ENCODE data around the gene FREY1.

FREY1 gene

GRCh38 chr11:45906965-45907611 is at the start of gene FREY1:
Gene FREY1 (minus strand): TSS chr11:45907271. CDS start chr11:45907245, 26 bp downstream.
- Histone ChIP-seq H3K27me3 (ENCODE audit: control insufficient read depth, insufficient read depth, low read length) (no peaks in the 10 kb centered on the region), H3K9ac (ENCODE audit: low read length) (no peak within 1 kb of the TSS), H3K4me3 (ENCODE audit: low read length) (no peak within 1 kb of the TSS), H3K4me1 (ENCODE audit: control insufficient read depth, insufficient read depth, low read length) (peaks cover 17% of the 10 kb centered on the region), H3K36me3 (ENCODE audit: control insufficient read depth, insufficient read depth, low read length) (no peaks in the 10 kb centered on the region), H3K9me3 (ENCODE audit: control insufficient read depth, low read length) (no peaks in the 10 kb centered on the region)

DNA sequence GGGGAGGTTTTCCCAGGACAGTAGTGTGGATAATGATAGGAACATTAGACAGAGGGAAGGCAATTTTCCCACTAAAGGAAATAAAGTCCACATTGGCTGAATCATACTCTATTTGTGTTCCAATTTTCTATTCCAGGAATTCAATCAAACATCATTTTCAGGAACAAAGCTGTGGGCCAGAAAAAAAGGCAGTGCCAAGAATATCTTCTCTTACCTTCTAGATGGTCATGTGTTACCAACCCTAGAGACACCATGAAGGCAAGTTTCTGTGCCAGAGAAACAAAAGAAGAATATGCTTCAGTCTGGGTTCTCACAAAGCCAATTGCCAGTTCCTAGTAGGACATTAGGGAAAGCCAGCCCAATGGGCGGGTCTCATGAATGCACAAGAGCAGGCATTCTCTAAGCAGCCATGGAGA is 42.9 kb upstream of the FREY1 start:
- Histone ChIP-seq H3K27me3 (ENCODE audit: control insufficient read depth, insufficient read depth, low read length) (no peaks in the 10 kb centered on the region), H3K36me3 (ENCODE audit: control insufficient read depth, insufficient read depth, low read length) (no peaks in the 10 kb centered on the region), H3K9me3 (ENCODE audit: control insufficient read depth, low read length) (no peaks in the 10 kb centered on the region), H3K4me3 (ENCODE audit: low read length) (no peak overlapping the region), H3K9ac (ENCODE audit: low read length) (no peak overlapping the region), H3K4me1 (ENCODE audit: control insufficient read depth, insufficient read depth, low read length) (no peaks in the 10 kb centered on the region)

- Histone ChIP-seq H3K9ac (ENCODE audit: low read length) (no peak overlapping the region), H3K4me1 (ENCODE audit: control insufficient read depth, insufficient read depth, low read length) (no peaks in the 10 kb centered on the region), H3K4me3 (ENCODE audit: low read length) (no peak overlapping the region), H3K27me3 (ENCODE audit: control insufficient read depth, insufficient read depth, low read length) (no peaks in the 10 kb centered on the region), H3K9me3 (ENCODE audit: control insufficient read depth, low read length) (no peaks in the 10 kb centered on the region), H3K36me3 (ENCODE audit: control insufficient read depth, insufficient read depth, low read length) (no peaks in the 10 kb centered on the region)
Observed at GRCh38 chr11:45948356-45948755, 41.3 kb upstream of the FREY1 start.

DNA sequence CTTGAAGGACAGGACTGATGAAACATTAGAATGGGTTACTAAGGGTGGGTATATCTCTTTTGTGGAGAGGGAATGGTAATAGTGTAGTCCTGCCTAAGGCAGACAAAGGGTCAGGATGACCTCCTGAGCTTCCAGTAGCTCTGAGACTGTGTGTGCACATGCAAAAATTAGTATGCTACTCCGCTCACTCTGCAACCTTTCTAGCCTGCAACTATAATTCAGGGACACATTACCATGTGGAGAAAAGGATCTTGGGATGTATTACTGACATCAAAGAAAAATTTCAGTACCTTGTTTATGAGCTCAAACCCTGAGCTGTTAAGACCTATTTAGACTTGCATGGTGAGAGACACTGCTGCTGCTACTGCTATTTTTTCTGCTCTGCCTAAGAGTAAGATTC is 40.8 kb upstream of the FREY1 start:
- Histone ChIP-seq H3K36me3 (ENCODE audit: control insufficient read depth, insufficient read depth, low read length) (no peaks in the 10 kb centered on the region), H3K4me3 (ENCODE audit: low read length) (no peak overlapping the region), H3K9me3 (ENCODE audit: control insufficient read depth, low read length) (no peaks in the 10 kb centered on the region), H3K4me1 (ENCODE audit: control insufficient read depth, insufficient read depth, low read length) (no peaks in the 10 kb centered on the region), H3K27me3 (ENCODE audit: control insufficient read depth, insufficient read depth, low read length) (no peaks in the 10 kb centered on the region), H3K9ac (ENCODE audit: low read length) (no peak overlapping the region)

GRCh38 chr11:45945397-45945999 is 38.4 kb upstream of the FREY1 start:
- no peaks in the 10 kb centered on the region for H3K9me3 ChIP-seq (ENCODE audit: control insufficient read depth, low read length)
- H3K4me1 ChIP-seq (ENCODE audit: control insufficient read depth, insufficient read depth, low read length): no peaks in the 10 kb centered on the region
- no peaks in the 10 kb centered on the region for H3K27me3 ChIP-seq (ENCODE audit: control insufficient read depth, insufficient read depth, low read length)
- no peaks in the 10 kb centered on the region for H3K36me3 ChIP-seq (ENCODE audit: control insufficient read depth, insufficient read depth, low read length)
- H3K4me3 ChIP-seq (ENCODE audit: low read length): no peak overlapping the region
- no peak overlapping the region for H3K9ac ChIP-seq (ENCODE audit: low read length)

DNA sequence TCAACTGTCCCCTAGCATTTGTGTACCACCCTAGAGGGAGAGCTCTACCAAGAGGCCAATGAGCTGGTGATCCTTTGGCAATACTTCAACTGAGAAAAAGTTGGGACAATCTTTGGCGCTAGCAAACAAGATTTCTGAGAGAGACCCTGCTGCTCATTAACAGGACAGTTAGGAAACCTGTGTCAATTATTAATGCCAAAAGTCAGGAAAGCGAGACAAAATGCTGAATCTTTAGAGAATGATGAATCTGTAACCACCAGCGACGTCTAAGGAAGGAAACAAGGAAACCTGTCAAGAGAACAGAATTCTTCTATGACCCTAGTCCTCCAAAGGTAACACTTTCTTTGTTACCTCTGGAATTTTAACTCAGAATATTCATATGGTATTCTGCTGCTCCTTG is 35.3 kb upstream of the FREY1 start:
- H3K9me3 ChIP-seq (ENCODE audit: control insufficient read depth, low read length): no peaks in the 10 kb centered on the region
- peaks cover 4% of the 10 kb centered on the region for H3K36me3 ChIP-seq (ENCODE audit: control insufficient read depth, insufficient read depth, low read length)
- H3K27me3 ChIP-seq (ENCODE audit: control insufficient read depth, insufficient read depth, low read length): no peaks in the 10 kb centered on the region
- no peak overlapping the region for H3K9ac ChIP-seq (ENCODE audit: low read length)
- no peaks in the 10 kb centered on the region for H3K4me1 ChIP-seq (ENCODE audit: control insufficient read depth, insufficient read depth, low read length)
- no peak overlapping the region for H3K4me3 ChIP-seq (ENCODE audit: low read length)

DNA sequence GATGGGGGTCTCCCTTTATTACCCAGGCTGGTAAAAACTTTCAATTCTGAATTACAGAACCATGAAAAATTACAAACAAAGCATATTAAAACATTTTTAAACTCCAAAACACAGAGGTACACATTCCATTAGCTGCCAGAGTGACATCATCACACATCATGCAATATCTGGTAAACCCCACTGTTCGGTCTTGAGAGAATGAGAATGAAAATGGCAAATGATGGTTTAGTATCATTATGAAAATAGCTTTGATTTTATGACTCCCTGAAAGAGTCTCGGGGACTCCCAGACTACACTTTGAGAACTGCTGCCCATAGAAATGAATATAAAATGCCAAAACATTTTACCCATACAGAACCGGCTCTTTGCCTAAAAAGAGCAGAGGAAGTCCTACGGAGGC is 34.2 kb upstream of the FREY1 start:
- Histone ChIP-seq H3K36me3 (ENCODE audit: control insufficient read depth, insufficient read depth, low read length) (peaks cover 4% of the 10 kb centered on the region), H3K9me3 (ENCODE audit: control insufficient read depth, low read length) (no peaks in the 10 kb centered on the region)

DNA sequence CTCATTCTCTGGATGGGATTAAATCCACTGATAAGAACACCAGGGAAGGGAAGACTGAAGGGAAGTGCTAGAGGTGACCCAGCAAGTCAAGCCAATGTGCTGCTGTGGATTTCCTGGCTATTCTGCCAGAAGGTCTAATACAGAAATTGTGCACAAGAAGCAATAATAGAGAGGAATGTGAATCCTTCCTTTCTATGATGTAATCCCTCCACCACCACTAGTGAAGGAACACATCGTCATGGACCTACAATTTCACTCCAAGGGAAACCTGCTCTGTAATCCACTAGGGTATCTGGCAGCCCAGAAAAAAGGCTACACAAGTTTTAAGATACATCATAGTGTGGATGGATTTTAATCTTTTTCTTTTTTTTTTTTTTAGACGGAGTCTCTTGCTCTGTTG is 32.8 kb upstream of the FREY1 start:
- Histone ChIP-seq H3K27me3 (ENCODE audit: control insufficient read depth, insufficient read depth, low read length) (no peaks in the 10 kb centered on the region), H3K4me1 (ENCODE audit: control insufficient read depth, insufficient read depth, low read length) (no peaks in the 10 kb centered on the region), H3K9ac (ENCODE audit: low read length) (no peak overlapping the region), H3K36me3 (ENCODE audit: control insufficient read depth, insufficient read depth, low read length) (peaks cover 10% of the 10 kb centered on the region), H3K9me3 (ENCODE audit: control insufficient read depth, low read length) (no peaks in the 10 kb centered on the region), H3K4me3 (ENCODE audit: low read length) (no peak overlapping the region)

More for the DNA sequence above, 34.2 kb upstream of the FREY1 start:
- Histone ChIP-seq H3K4me1 (ENCODE audit: control insufficient read depth, insufficient read depth, low read length) (no peaks in the 10 kb centered on the region), H3K4me3 (ENCODE audit: low read length) (no peak overlapping the region), H3K27me3 (ENCODE audit: control insufficient read depth, insufficient read depth, low read length) (no peaks in the 10 kb centered on the region), H3K9ac (ENCODE audit: low read length) (no peak overlapping the region)

- H3K4me1 ChIP-seq (ENCODE audit: control insufficient read depth, insufficient read depth, low read length): no peaks in the 10 kb centered on the region
- no peak overlapping the region for H3K4me3 ChIP-seq (ENCODE audit: low read length)
- peaks cover 12% of the 10 kb centered on the region for H3K36me3 ChIP-seq (ENCODE audit: control insufficient read depth, insufficient read depth, low read length)
- H3K9me3 ChIP-seq (ENCODE audit: control insufficient read depth, low read length): no peaks in the 10 kb centered on the region
- H3K27me3 ChIP-seq (ENCODE audit: control insufficient read depth, insufficient read depth, low read length): no peaks in the 10 kb centered on the region
- H3K9ac ChIP-seq (ENCODE audit: low read length): no peak overlapping the region
Observed at GRCh38 chr11:45937916-45938315, 30.8 kb upstream of the FREY1 start.

DNA sequence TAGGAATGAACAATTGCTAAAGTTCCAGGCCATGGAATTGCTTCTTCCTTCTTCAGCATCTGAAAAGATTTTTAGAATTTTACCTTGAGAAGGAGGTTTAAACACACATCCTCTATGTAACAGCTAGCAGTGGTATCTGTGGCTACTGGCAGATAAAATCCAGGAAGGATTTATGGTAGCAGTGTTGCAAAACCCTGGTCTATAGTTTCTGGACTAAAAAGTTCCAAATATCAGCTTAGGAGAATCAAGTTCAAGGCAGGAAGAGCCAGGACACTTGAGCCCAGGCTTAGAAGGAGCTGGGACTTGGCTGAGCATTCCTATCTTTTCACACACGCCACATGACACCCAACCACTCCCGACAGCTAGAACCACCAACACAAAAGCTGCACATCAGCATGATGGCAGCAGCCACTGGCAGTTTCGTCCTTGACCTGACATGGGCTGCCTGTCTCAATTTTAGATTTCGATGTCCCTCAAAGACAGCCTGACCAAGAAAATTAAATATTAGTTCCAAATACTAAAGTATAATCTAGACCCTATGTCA is 29.5 kb upstream of the FREY1 start:
- no peak overlapping the region for H3K4me3 ChIP-seq (ENCODE audit: low read length)
- H3K36me3 ChIP-seq (ENCODE audit: control insufficient read depth, insufficient read depth, low read length): peaks cover 12% of the 10 kb centered on the region
- no peaks in the 10 kb centered on the region for H3K9me3 ChIP-seq (ENCODE audit: control insufficient read depth, low read length)
- no peaks in the 10 kb centered on the region for H3K4me1 ChIP-seq (ENCODE audit: control insufficient read depth, insufficient read depth, low read length)
- no peak overlapping the region for H3K9ac ChIP-seq (ENCODE audit: low read length)
- H3K27me3 ChIP-seq (ENCODE audit: control insufficient read depth, insufficient read depth, low read length): no peaks in the 10 kb centered on the region

DNA sequence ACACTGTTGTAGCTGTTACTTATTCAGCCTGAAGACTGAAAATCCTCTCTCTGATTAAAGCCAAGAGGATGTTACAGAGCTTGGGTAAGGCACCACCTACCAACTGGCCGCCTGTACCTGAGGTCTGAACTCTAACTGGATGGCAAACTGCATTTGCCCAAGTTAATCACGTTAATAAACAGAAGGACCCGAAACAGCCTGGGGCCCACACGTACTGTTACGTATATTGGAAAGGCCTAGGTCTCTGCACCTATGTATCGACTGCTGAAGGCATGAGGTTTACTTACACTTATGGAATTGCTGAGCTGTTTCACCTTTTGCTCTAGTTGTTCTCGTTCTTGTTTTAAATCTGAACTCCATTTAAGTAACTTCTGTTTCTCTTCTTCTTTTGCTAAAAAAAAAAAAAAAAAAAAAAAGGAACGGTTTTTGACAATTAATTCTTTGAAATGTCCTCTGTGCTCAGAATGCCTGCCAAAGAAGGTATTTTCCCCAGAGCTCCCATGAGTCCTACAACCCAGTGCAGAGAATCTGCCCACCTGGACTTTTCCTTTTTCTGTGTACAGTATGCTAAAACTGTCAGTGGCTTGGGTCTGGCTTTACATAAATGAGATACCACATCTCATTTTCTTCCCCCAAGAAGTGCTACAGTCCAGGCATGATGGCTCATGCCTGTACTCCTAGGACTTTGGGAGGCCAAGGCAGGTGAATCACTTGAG is 28.4 kb upstream of the FREY1 start:
- Histone ChIP-seq H3K9ac (ENCODE audit: low read length) (no peak overlapping the region), H3K36me3 (ENCODE audit: control insufficient read depth, insufficient read depth, low read length) (peaks cover 12% of the 10 kb centered on the region), H3K9me3 (ENCODE audit: control insufficient read depth, low read length) (no peaks in the 10 kb centered on the region), H3K4me3 (ENCODE audit: low read length) (no peak overlapping the region), H3K4me1 (ENCODE audit: control insufficient read depth, insufficient read depth, low read length) (peaks cover 1% of the 10 kb centered on the region), H3K27me3 (ENCODE audit: control insufficient read depth, insufficient read depth, low read length) (no peaks in the 10 kb centered on the region)

All from mucosa of stomach (tissue), 1 donor.